K562 (cell line): ENCODE results near the gene PIP5K1B. TPM values are rescaled to one million over a fixed set of nuclear protein-coding genes. Genes with fewer than 3 reads are reported as not detected.
"Not testable (repeated sequence)": the region's sequence is repeated elsewhere in the genome, so short reads cannot be mapped to it uniquely, and the experiment has no call there.

Experiments used
- ATAC-seq: fragments of 200-7000 bp; cut with Tn5 transposase; 3 replicates; pipeline ENCODE4 v1.9.1; 2020; ENCODE audit warnings: moderate library complexity
- BruUV-seq: library from RNA; stranded (reverse); fragments of 400-500 nt; replicated peaks from 2 replicates; lab custom pipeline; 2021; lab: Mats Ljungman, UMichigan
- CTCF ChIA-PET: fragments of 300-600 bp; formaldehyde crosslinking; extraction: SDS; loops from one replicate; lab custom pipeline; 2021; ENCODE audit warnings: low intra/inter-chr PET ratio; lab: Yijun Ruan, JAX
- POLR2A ChIA-PET: fragments of 300-600, 350-650 bp; sonication (Branson Sonifier 250); formaldehyde crosslinking; extraction: SDS; loops from one replicate; lab custom pipeline; 2021; ENCODE audit warnings: antibody characterized with exemption, inconsistent platforms; lab: Yijun Ruan, JAX
- DNase-seq, 4 experiments: peaks; one replicate each; pipeline versions ENCODE4 v3.0.0 to v3.0.0-alpha.2; 2011 to 2018; ENCODE audit warnings: low spot score in 3 of 4, mixed read lengths in 3 of 4; ENCODE audit errors: extremely low read depth in 1 of 4
- FAIRE-seq: peaks from 2 replicates; lab custom pipeline; 2011; peaks lifted over from hg19 to GRCh38; lab: Jason Lieb, UNC
- H2AFZ ChIP-seq: 2 replicates; pipeline ENCODE4 v1.6.0; 2011; ENCODE audit warnings: low read depth, low read length, control low read depth, inconsistent platforms
- H3K27ac ChIP-seq: fragments of 200-600 bp; 3 replicates; pipeline ENCODE4 v1.8.0; 2011; ENCODE audit warnings: low read depth, mild to moderate bottlenecking, control low read depth, inconsistent platforms, low read length, moderate library complexity, mixed read lengths; ENCODE audit errors: extremely low read depth
- H3K27me3 ChIP-seq, 2 experiments: fragments of 300-600 bp in 1 of 2; 2 replicates in 1 of 2; 3 replicates in 1 of 2; pipeline versions ENCODE4 v1.6.0 to v1.8.0; 2011; ENCODE audit warnings: inconsistent platforms in 2 of 2, low read length in 2 of 2, mild to moderate bottlenecking in 1 of 2, mixed read lengths in 1 of 2, moderate library complexity in 1 of 2; ENCODE audit not compliant: control insufficient read depth in 2 of 2, insufficient read depth in 2 of 2
- H3K36me3 ChIP-seq: fragments of 300-600 bp; 3 replicates; pipeline ENCODE4 v1.8.0; 2011; ENCODE audit warnings: mild to moderate bottlenecking, low read length, inconsistent platforms; ENCODE audit not compliant: control insufficient read depth, insufficient read depth
- H3K4me1 ChIP-seq, 2 experiments: fragments of 200-600 bp in 1 of 2; replicated peaks in 1 of 2; 2 replicates in 1 of 2; 3 replicates in 1 of 2; pipeline versions ENCODE4 v1.5.1 to v1.8.0; 2011; ENCODE audit warnings: inconsistent platforms in 2 of 2, low read length in 2 of 2, mild to moderate bottlenecking in 1 of 2, mixed read lengths in 1 of 2, moderate library complexity in 1 of 2; ENCODE audit not compliant: control insufficient read depth in 2 of 2, insufficient read depth in 2 of 2
- H3K4me2 ChIP-seq: 2 replicates; pipeline ENCODE4 v1.6.1; 2011; ENCODE audit warnings: low read length, control low read depth, inconsistent platforms, mixed read lengths; ENCODE audit not compliant: insufficient read depth
- H3K4me3 ChIP-seq: fragments of 200-600 bp; sonication (generic), shearing (Covaris generic); 2 replicates; pipeline ENCODE4 v1.5.1; 2016; ENCODE audit warnings: control low read depth, inconsistent platforms
- H3K79me2 ChIP-seq: fragments of 200-600 bp; 3 replicates; pipeline ENCODE4 v1.8.0; 2011; ENCODE audit warnings: low read length, inconsistent platforms; ENCODE audit not compliant: control insufficient read depth, insufficient read depth
- H3K9ac ChIP-seq, 2 experiments: 2 replicates each; pipeline versions ENCODE4 v1.6.0 to v1.6.1; 2011; ENCODE audit warnings: low read depth in 2 of 2, low read length in 2 of 2, control low read depth in 1 of 2, inconsistent platforms in 1 of 2, mild to moderate bottlenecking in 1 of 2, mixed read lengths in 1 of 2; ENCODE audit not compliant: insufficient read depth in 1 of 2
- H3K9me1 ChIP-seq: one replicate; pipeline ENCODE4 v1.6.0; 2011; ENCODE audit warnings: inconsistent platforms, mild to moderate bottlenecking, low read length, moderate library complexity; ENCODE audit not compliant: control insufficient read depth, insufficient read depth
- H3K9me3 ChIP-seq: replicated peaks from 2 replicates; pipeline ENCODE4 v1.5.1; 2011; ENCODE audit warnings: low read depth, low read length, inconsistent platforms; ENCODE audit not compliant: control insufficient read depth, insufficient read depth
- H4K20me1 ChIP-seq: replicated peaks from 2 replicates; pipeline ENCODE4 v1.6.1; 2011; ENCODE audit warnings: low read length, inconsistent platforms, mixed read lengths; ENCODE audit not compliant: control insufficient read depth, insufficient read depth
- CEBPB ChIP-seq: fragments of 450-650 bp; IDR thresholded peaks from 2 replicates; pipeline ENCODE4 v1.6.1; 2016; ENCODE audit warnings: missing genetic modification characterization, missing compliant biosample characterization
- DPF2 ChIP-seq: fragments of 450-650 bp; IDR thresholded peaks from 2 replicates; pipeline ENCODE4 v1.6.1; 2016
- MCM7 ChIP-seq, 2 experiments: fragments of 450-650 bp; IDR thresholded peaks; 2 replicates each; pipeline ENCODE4 v1.6.1; 2016 to 2018
- NR1H2 ChIP-seq: sonication (generic); formaldehyde crosslinking; IDR thresholded peaks from 2 replicates; pipeline ENCODE4 v1.4.0; 2020; ENCODE audit warnings: mild to moderate bottlenecking, missing genetic modification reagents
- VEZF1 ChIP-seq: fragments of 200-800 bp; sonication (Bioruptor generic); IDR thresholded peaks from 2 replicates; pipeline ENCODE4 v1.6.1; 2017; ENCODE audit warnings: missing genetic modification characterization, missing compliant biosample characterization
- WHSC1 ChIP-seq: IDR thresholded peaks from one replicate; pipeline ENCODE4 v1.6.1; 2012; ENCODE audit warnings: low read length, control low read depth, inconsistent platforms
- WGBS: fragments of 100-300 bp; shearing (Covaris generic); methylation state at CpG from one replicate; pipeline ENCODE4 v1.1.6; 2016; ENCODE audit warnings: low coverage, mixed read lengths; ENCODE audit not compliant: insufficient coverage; ENCODE audit errors: missing lambda C conversion rate; 5-methylcytosine and 5-hydroxymethylcytosine counted together
- in situ Hi-C: fragments of 300-500 bp; cut with MboI; formaldehyde crosslinking; loops from 4 replicates; pipeline ENCODE4 v1.15.0; 2018; ENCODE audit warnings: inconsistent platforms, mixed read lengths
- intact Hi-C: fragments of 100-400 bp; cut with micrococcal nuclease; formaldehyde crosslinking; loops from 2 replicates; pipeline ENCODE4 v1.14.2; 2022
- polyA plus RNA-seq, 8 experiments: library from polyadenylated mRNA; depleted of rRNA in 4 of 8; stranded (reverse) in 5 of 8; unstranded in 3 of 8; fragments of >200 nt; fragmentation: Nextera tagmentation in 2 of 8; fragmentation: Illumina TruSeq in 1 of 8; extraction: Ambion mirVana in 2 of 8; extraction: Trizol in 1 of 8; gene quantifications; 2 replicates each; pipeline versions ENCODE4 v1.2.1 to v1.2.3, GENCODE V29; 2011 to 2014; ENCODE audit warnings: inconsistent platforms in 1 of 8, missing spikeins in 1 of 8
- total RNA-seq, 7 experiments: library from RNA; depleted of rRNA in 6 of 7; stranded (reverse); fragments of >200 nt in 6 of 7; fragmentation: Illumina TruSeq in 2 of 7; extraction: Trizol in 2 of 7; gene quantifications; 2 replicates each; pipeline versions ENCODE4 v1.2.1 to v1.2.3, GENCODE V29; 2011 to 2021; ENCODE audit warnings: low replicate concordance in 1 of 7

PIP5K1B gene
- total and polyA plus RNA-seq, 9 of the 15 experiments (the other 6 are each of a cell fraction or from before 2014, with no cell fraction given): 3.1 to 12.9 (median 7.4) TPM

GRCh38 chr9:68983522-68984424 is 278.7 kb downstream of the PIP5K1B start:
- in situ Hi-C loops (no loop called here), intact Hi-C loops (no loop called here)
- Histone ChIP-seq H3K9ac (peak overlapping the region in 1 of 2 experiments; percentile 37; a peak in 1 of 4 replicates), H4K20me1 (no peaks in the 10 kb centered on the region), H3K27me3 (no peaks in the 10 kb centered on the region), H3K4me3 (no peak overlapping the region), H2AFZ (peak overlapping the region; percentile 61), H3K36me3 (no peaks in the 10 kb centered on the region), H3K4me1 (peaks cover 11 to 51% of the 10 kb centered on the region in 2 experiments; a peak in 4 of 5 replicates), H3K79me2 (no peaks in the 10 kb centered on the region)
- no TSS peak for BruUV-seq
- POLR2A ChIA-PET: interaction anchor here (0.7 kb wide), 1 partner anchor 8 kb away, joined by 3 read pairs; no protein-coding TSS in a partner anchor
- CTCF ChIA-PET: no interaction called here
- ATAC-seq: peak; percentile 26
- TF ChIP-seq CEBPB: peak; percentile 82
- TF ChIP-seq MCM7 (IDR thresholded peaks at IDR 0.05): no peak
- TF ChIP-seq NR1H2 (CRISPR knock-in tag): no peak
- 0 out of 2 replicates have a peak, but pooled peaks have one; percentile 12 for TF ChIP-seq DPF2
- no peak for TF ChIP-seq VEZF1 (CRISPR knock-in tag)
- no peak for TF ChIP-seq WHSC1
- TF ChIP-seq, all 486 proteins: peak for 2
- no peaks in the 10 kb centered on the region for H3K9me1 ChIP-seq
- DNase-seq (no peak), FAIRE-seq (peak; percentile 46)
- 17% methylated on average over 3 of the region's 3 CpGs for WGBS
- peak overlapping the region; percentile 41 for H3K4me2 ChIP-seq
- H3K27ac ChIP-seq: peak overlapping the region; percentile 71
- H3K9me3 ChIP-seq: no peaks in the 10 kb centered on the region

GRCh38 chr9:68986949-68987348 is 281.9 kb downstream of the PIP5K1B start:
- H3K36me3 ChIP-seq, H3K27me3 ChIP-seq, ATAC-seq, intact Hi-C loops, H4K20me1 ChIP-seq, H3K4me3 ChIP-seq, H3K79me2 ChIP-seq, H3K9me1 ChIP-seq, H2AFZ ChIP-seq, H3K9me3 ChIP-seq, H3K9ac ChIP-seq, DNase-seq, H3K4me2 ChIP-seq, CTCF ChIA-PET, BruUV-seq, in situ Hi-C loops, H3K27ac ChIP-seq, FAIRE-seq: not testable (repeated sequence)
- H3K4me1 ChIP-seq: peaks cover 2 to 21% of the 10 kb centered on the region in 2 experiments; a peak in 3 of 5 replicates
- 86% methylated on average over 5 of the region's 7 CpGs for WGBS
- POLR2A ChIA-PET: interaction anchor here (0.6 kb wide), 1 partner anchor 96 kb away, joined by 3 read pairs; no protein-coding TSS in a partner anchor
